ENCODE data around the gene SEC24B. TPM values are rescaled to one million over a fixed set of nuclear protein-coding genes. Genes with fewer than 3 reads are reported as not detected.

SEC24B gene
- total and polyA plus RNA-seq, 2 donors = 19.8 to 37.8 TPM

DNA sequence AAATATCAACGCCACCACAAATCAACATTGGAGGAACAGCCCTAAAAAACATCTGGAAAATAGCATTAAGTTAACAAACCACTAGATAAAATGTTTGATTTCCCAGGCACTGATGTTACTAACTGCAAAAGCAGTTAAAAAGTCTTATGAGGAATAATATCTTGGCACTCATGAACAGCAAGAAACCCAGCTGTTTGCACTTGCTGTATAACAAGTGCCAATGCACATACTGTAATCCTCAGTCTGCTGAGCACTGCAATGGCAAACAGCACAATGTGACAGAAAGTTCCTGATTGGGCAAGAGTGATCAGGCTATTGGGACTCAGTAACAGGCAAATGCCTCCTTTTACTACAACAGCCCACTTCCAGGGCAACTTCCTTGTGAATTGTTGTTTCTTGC is 20.8 kb upstream of the SEC24B start:
- H3K36me3 ChIP-seq (ENCODE audit: insufficient read depth) = no peaks in the 10 kb centered on the region
- 53% methylated on average over 1 of the region's 1 CpG for WGBS

DNA sequence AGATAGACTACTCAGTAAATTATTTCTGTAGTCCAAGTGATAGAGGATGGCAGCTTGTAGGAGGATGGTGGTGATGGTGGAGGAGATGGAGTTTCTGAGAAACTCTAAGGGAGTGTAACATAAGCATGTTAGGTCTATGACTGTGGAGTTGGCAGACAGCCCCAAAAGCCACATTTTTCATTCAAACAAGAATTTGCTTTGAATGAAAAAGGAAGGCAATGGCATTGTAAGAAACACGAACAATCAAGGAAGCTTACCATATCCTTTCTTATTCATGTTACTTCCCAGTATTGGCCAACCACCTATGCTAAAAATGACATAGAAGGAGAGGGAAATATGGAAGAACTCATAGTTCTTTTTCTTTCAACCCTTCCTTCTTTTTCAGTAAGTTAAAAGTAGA is 18.7 kb upstream of the SEC24B start:
- H3K4me1 ChIP-seq (ENCODE audit: insufficient read depth) = no peaks in the 10 kb centered on the region
- 70% methylated on average over 1 of the region's 1 CpG for WGBS
- H3K27ac ChIP-seq (ENCODE audit: low read depth) = no peak overlapping the region
- DNase-seq (ENCODE audit: extremely low spot score) = no peak
- no peak overlapping the region for H3K4me3 ChIP-seq (ENCODE audit: low read depth, low read length)
- H3K36me3 ChIP-seq (ENCODE audit: insufficient read depth) = no peaks in the 10 kb centered on the region

More for the DNA sequence above, 20.8 kb upstream of the SEC24B start:
- Histone ChIP-seq H3K4me3 (ENCODE audit: low read depth, low read length) (no peak overlapping the region), H3K27ac (ENCODE audit: low read depth) (no peak overlapping the region), H3K4me1 (ENCODE audit: insufficient read depth) (no peaks in the 10 kb centered on the region)
- DNase-seq (ENCODE audit: extremely low spot score) = no peak

DNA sequence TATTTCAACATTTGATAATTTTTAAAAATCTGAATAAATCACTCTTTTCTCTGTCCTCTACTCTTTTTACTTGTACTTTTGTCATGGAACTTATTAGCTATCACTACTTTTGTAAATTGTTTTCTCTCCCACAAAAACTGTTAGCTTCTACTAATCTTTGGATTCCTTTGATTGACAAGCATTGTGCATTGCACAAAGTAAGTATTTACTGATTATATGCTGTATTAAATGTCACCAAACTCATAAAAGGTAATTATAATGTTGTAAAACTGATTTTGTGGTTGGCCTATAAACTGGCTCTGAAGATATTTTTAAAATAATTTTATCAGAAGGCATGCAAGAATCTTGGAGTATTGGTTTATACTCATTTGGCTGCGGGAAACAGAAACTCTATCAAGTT is 15.0 kb upstream of the SEC24B start:
- Histone ChIP-seq H3K4me3 (ENCODE audit: low read depth, low read length) (no peak overlapping the region), H3K27ac (ENCODE audit: low read depth) (no peak overlapping the region), H3K4me1 (ENCODE audit: insufficient read depth) (no peaks in the 10 kb centered on the region), H3K36me3 (ENCODE audit: insufficient read depth) (no peaks in the 10 kb centered on the region)
- 89% methylated on average over 1 of the region's 1 CpG for WGBS
- no peak for DNase-seq (ENCODE audit: extremely low spot score)

DNA sequence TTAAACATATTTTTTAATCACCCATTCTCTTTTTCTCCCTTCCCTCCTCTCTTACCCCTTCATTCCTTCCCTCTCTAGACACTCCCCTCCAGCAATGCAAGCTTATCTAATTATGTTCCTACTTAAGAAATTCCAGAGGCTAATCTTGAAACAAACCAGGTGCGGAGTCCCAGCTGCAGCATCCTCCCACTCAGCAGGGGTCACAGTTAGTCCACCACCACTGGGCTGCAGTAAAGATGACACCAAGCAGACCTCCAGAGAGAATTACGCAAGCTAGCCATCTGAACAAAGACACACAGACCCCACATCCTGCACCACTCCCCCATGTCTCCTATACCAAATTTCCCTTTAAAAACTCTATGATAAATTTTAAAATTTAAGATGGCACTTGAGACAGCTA is 13.9 kb upstream of the SEC24B start:
- DNase-seq (ENCODE audit: extremely low spot score) = no peak
- 92% methylated on average over 2 of the region's 2 CpGs for WGBS
- Histone ChIP-seq H3K27ac (ENCODE audit: low read depth) (no peak overlapping the region), H3K4me3 (ENCODE audit: low read depth, low read length) (no peak overlapping the region), H3K4me1 (ENCODE audit: insufficient read depth) (no peaks in the 10 kb centered on the region), H3K36me3 (ENCODE audit: insufficient read depth) (no peaks in the 10 kb centered on the region)

GRCh38 chr4:109424093-109424841 is 9.3 kb upstream of the SEC24B start:
- WGBS = 86% methylated on average over 19 of the region's 19 CpGs
- no peaks in the 10 kb centered on the region for H3K36me3 ChIP-seq (ENCODE audit: insufficient read depth)

DNA sequence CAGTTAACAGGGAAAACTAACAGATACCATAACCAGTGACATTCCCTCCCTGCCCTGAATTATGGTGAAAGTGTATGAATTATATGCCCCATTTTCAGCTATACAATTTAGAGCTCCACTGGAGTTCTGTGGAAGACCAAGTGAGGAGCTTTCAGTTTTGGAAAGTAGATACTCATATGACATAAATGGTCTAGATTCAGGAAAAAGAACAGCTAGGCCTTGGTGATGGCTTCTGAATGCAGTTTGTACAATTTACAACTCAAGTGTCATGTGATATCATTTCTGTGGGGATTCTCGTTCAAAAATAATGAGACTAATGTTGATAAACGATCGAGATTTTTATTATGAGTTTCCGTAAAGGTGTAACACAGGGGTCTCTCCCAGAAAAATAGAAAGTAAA is 8.2 kb upstream of the SEC24B start:
- Histone ChIP-seq H3K4me3 (ENCODE audit: low read depth, low read length) (no peak overlapping the region), H3K4me1 (ENCODE audit: insufficient read depth) (no peaks in the 10 kb centered on the region), H3K27ac (ENCODE audit: low read depth) (no peak overlapping the region), H3K36me3 (ENCODE audit: insufficient read depth) (no peaks in the 10 kb centered on the region)
- WGBS = 89% methylated on average over 4 of the region's 4 CpGs
- DNase-seq (ENCODE audit: extremely low spot score) = no peak

More at GRCh38 chr4:109424093-109424841, 9.3 kb upstream of the SEC24B start:
- Histone ChIP-seq H3K4me1 (ENCODE audit: insufficient read depth) (no peaks in the 10 kb centered on the region), H3K4me3 (ENCODE audit: low read depth, low read length) (no peak overlapping the region), H3K27ac (ENCODE audit: low read depth) (no peak overlapping the region)
- no peak for DNase-seq (ENCODE audit: extremely low spot score)

- Histone ChIP-seq H3K4me1 (ENCODE audit: insufficient read depth) (no peaks in the 10 kb centered on the region), H3K27ac (ENCODE audit: low read depth) (no peak overlapping the region), H3K36me3 (ENCODE audit: insufficient read depth) (no peaks in the 10 kb centered on the region), H3K4me3 (ENCODE audit: low read depth, low read length) (no peak overlapping the region)
- no peak for DNase-seq (ENCODE audit: extremely low spot score)
- 88% methylated on average over 1 of the region's 1 CpG for WGBS
Measured at GRCh38 chr4:109429545-109429944, 4.1 kb upstream of the SEC24B start.

DNA sequence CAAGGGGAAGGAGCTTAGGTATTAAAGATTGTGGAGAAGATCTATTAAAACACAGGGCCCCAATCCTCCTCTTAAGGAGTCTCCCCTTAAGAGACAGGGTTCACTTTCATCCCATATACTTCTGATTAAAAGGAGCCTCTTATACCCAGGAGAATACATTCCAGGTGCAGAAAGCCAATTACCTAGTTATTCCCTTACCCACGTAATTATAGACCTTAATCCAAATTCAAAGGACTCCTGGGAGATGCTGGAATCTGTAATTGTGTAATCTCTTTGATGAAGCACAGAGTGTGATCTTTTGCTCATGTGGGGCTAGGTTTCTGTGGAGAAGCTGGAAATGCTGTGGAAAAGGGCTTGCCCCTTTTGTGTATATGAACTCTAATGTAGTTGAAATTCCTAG is 1.4 kb upstream of the SEC24B start:
- Histone ChIP-seq H3K36me3 (ENCODE audit: insufficient read depth) (no peaks in the 10 kb centered on the region), H3K4me1 (ENCODE audit: insufficient read depth) (peaks cover 4% of the 10 kb centered on the region), H3K27ac (ENCODE audit: low read depth) (no peak overlapping the region), H3K4me3 (ENCODE audit: low read depth, low read length) (no peak overlapping the region)
- 79% methylated on average over 1 of the region's 1 CpG for WGBS
- no peak for DNase-seq (ENCODE audit: extremely low spot score)

DNA sequence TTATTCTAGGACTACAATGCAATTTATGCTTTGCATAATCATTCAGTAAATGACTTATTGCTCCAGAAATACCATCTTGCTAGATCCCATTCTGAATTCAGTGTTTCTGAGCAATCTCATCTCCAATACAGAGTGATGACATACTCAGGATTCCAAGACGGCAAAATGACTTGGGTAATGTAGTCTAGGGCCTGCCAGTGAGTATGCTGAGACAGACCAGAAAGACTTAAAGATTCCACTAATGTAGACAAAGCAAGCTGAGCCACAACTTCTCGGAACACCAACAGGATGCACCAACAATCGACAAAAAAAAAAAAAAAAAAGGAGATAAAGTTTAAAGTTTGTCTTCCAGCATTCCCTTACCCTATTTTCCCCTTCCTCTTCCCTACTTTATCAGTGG is 919 bp upstream of the SEC24B start:
- WGBS = 13% methylated on average over 3 of the region's 3 CpGs
- peak overlapping the region; percentile 99 for H3K27ac ChIP-seq (ENCODE audit: low read depth)
- H3K36me3 ChIP-seq (ENCODE audit: insufficient read depth) = peaks cover 2% of the 10 kb centered on the region
- peaks cover 4% of the 10 kb centered on the region for H3K4me1 ChIP-seq (ENCODE audit: insufficient read depth)
- no peak for DNase-seq (ENCODE audit: extremely low spot score)
- peak overlapping the region; percentile 92 for H3K4me3 ChIP-seq (ENCODE audit: low read depth, low read length)

- peak overlapping the region; percentile 99 for H3K27ac ChIP-seq (ENCODE audit: low read depth)
- no peak for DNase-seq (ENCODE audit: extremely low spot score)
- H3K36me3 ChIP-seq (ENCODE audit: insufficient read depth) = peaks cover 2% of the 10 kb centered on the region
- under 1% methylated on average over 70 of the region's 70 CpGs for WGBS
- H3K4me3 ChIP-seq (ENCODE audit: low read depth, low read length) = peak overlapping the region; percentile 92
- peaks cover 4% of the 10 kb centered on the region for H3K4me1 ChIP-seq (ENCODE audit: insufficient read depth)
Measured at GRCh38 chr4:109434007-109434971, 674 bp downstream of the SEC24B start.

- DNase-seq (ENCODE audit: extremely low spot score) = no peak
- H3K4me3 ChIP-seq (ENCODE audit: low read depth, low read length) = no peak overlapping the region
- H3K4me1 ChIP-seq (ENCODE audit: insufficient read depth) = peaks cover 4% of the 10 kb centered on the region
- no peak overlapping the region for H3K27ac ChIP-seq (ENCODE audit: low read depth)
- peaks cover 2% of the 10 kb centered on the region for H3K36me3 ChIP-seq (ENCODE audit: insufficient read depth)
- WGBS = 75% methylated on average over 3 of the region's 3 CpGs
Measured at GRCh38 chr4:109435635-109436034, 2.0 kb downstream of the SEC24B start.

DNA sequence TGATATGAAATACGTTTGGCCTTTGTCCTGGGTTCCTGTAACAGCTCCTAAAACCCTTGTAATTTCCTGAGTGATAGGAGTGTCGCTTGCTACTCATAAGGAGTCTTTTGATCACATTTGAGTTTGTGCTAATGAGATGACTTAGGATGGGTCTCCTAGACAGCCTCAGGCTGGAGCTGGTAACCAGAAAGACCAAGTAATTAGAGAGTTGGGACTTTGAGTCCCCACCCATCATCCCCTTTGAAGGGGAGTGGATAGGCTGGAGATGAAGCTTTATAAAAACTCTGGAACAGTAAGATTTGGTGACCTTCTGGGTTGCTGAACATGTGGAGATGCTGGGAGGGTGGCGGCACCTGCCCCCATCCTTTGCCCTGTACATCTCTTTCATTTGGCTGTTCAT is 2.9 kb downstream of the SEC24B start:
- H3K4me3 ChIP-seq (ENCODE audit: low read depth, low read length) = no peak overlapping the region
- no peak for DNase-seq (ENCODE audit: extremely low spot score)
- H3K36me3 ChIP-seq (ENCODE audit: insufficient read depth) = peaks cover 2% of the 10 kb centered on the region
- H3K27ac ChIP-seq (ENCODE audit: low read depth) = no peak overlapping the region
- 75% methylated on average over 3 of the region's 3 CpGs for WGBS
- peaks cover 4% of the 10 kb centered on the region for H3K4me1 ChIP-seq (ENCODE audit: insufficient read depth)

DNA sequence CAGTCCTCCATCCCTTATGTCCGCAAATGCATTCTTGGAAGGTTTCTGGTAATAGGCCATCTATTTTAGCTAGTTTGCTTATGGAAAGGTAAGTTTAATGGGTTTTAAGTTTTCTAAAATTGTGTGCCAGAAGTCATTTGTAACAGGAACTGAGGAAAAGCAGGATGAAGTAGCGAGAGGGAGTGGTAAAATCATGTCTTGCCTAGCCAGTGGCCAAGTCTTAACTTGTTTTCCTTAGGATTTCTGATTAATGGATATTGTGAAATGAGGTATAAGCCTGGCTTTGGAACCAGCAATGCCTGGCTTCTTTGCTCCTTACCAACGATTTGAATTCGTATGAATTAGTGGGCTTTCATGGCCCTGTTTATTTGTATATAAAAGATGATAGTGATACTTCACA is 7.3 kb downstream of the SEC24B start:
- H3K36me3 ChIP-seq (ENCODE audit: insufficient read depth) = peaks cover 2% of the 10 kb centered on the region
- peak overlapping the region; percentile 50 for H3K27ac ChIP-seq (ENCODE audit: low read depth)
- DNase-seq (ENCODE audit: extremely low spot score) = no peak
- H3K4me1 ChIP-seq (ENCODE audit: insufficient read depth) = peaks cover 2% of the 10 kb centered on the region
- WGBS = 29% methylated on average over 4 of the region's 4 CpGs
- no peak overlapping the region for H3K4me3 ChIP-seq (ENCODE audit: low read depth, low read length)

Data from urinary bladder (tissue), 4 donors.